GM12801 (cell line): ENCODE data around the gene ECM2.

ENCODE experiments used
- TF ChIP-seq, protein P1 (sequence below): IDR thresholded peaks from one replicate; pipeline ENCODE4 v1.5.1; 2011; ENCODE audit warnings: control low read depth; ENCODE audit not compliant: insufficient read length; ENCODE audit errors: extremely low read depth

ECM2 gene

DNA sequence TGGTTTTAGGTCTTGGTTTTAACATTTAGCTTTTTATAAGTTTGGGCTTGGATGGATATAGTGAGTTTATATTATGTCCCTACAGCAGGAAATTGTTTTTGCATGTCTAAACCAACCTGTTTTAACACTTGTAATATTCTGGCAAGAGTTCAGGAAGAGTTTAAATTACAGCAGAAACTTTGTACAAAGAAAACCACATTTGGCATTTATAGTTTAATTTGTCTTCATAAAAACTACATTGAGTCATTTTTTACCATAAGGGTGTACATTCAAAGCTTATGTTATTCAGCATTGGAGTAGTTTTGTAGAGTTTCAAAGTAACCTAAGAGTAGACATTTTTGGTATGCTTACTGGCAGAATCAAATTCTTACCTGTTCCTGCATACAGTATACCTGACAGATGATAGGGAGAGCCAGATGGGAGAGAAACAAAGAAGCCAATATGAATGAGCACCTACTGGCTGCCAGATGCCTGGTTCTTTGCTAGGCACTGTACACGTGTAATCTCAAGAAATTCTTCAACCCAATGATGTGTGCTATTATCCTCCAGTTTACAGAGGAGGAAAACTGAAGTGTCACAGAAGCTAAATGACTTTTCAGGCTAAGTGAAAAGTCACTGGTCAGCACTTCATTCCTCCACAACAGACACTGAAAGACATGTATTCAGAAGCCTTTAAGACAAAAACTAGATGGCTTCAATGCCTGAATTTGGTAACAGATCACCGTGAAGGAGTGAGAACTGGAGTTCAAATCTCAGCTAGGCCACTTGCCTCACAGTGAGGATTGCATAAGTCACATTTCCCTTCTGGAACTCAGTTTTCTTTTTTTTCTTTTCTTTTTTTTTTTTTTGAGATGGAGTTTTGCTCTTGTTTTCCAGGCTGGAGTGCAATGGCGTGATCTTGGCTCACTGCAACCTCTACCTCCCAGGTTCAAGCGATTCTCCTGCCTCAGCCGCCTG lies 25.9 kb upstream of the ECM2 start:
- TF ChIP-seq, protein P1, sequence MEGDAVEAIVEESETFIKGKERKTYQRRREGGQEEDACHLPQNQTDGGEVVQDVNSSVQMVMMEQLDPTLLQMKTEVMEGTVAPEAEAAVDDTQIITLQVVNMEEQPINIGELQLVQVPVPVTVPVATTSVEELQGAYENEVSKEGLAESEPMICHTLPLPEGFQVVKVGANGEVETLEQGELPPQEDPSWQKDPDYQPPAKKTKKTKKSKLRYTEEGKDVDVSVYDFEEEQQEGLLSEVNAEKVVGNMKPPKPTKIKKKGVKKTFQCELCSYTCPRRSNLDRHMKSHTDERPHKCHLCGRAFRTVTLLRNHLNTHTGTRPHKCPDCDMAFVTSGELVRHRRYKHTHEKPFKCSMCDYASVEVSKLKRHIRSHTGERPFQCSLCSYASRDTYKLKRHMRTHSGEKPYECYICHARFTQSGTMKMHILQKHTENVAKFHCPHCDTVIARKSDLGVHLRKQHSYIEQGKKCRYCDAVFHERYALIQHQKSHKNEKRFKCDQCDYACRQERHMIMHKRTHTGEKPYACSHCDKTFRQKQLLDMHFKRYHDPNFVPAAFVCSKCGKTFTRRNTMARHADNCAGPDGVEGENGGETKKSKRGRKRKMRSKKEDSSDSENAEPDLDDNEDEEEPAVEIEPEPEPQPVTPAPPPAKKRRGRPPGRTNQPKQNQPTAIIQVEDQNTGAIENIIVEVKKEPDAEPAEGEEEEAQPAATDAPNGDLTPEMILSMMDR, result no peak

DNA sequence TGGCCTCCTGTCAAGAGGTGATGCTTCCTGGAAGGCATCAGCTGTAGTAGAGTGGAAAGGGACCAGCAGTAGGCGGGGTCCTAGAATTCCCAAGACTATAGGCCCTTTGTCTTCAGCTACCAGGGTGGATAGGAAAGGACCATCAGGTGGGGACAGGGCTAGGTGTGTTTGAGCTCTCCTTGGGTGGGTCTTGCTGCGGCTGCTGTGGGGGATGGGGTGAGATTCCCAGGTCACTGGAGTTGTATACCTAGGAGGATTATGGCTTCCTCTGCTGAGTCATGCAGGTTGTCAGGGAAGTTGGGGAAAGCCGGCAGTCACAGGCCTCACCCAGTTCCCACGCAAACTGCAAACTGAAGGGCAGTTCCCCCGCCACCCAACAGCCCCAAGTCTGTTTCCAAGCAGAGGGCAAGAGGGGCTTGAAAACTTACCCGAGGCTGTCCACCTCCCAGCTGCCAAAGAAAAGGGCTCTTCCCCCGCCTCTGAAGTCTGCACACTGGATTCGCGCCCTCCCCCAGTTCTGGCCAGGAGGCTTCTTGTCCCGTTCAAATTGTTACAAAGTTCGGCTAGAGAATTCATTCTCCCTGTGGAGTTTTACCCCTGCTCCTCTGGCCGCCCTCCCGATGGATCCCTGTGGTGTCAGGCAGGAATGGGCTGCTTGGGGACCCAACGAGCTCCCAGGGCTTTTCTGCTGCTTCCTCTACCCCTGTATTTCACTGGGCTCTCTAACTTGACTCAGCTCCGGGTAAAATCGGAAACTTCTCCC lies 23.0 kb upstream of the ECM2 start:
- TF ChIP-seq, protein P1, result no peak

DNA sequence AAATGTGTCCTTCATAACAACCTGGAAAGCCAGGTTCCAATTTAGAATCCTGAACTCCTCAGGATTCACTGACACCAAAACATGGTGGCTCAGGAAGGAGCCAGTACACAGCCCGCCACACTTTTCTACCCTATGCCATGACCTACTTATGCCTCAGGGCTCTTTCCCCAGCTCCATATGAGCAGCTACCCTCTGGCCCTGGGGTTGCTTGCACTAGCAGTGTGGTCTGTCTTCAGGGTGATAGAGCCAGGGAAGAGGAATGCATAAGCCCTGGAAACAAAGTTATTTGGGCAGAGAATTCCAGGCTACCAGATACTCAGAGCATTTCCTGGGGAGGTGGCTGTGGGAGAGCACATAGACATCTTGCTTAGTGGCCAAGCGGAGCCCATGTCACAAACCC lies 15.0 kb upstream of the ECM2 start:
- TF ChIP-seq, protein P1, result no peak

DNA sequence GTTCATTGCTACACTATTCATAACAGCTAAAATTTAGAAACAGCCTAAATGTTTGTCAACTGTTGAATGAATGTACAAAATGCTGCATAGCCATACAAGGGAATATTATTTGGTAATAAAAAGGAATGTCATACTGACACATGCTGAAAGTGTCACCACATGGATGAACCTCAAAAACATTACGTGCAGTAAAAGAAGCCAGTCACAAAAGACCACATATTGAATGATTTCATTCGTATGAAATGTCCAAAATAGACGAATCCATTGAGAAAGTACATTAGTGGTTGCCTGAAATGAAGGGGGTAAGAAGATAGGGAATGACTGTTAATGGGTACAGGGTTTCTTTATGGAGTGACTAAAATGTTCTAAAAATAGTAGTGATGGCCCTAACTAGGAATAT lies 11.6 kb upstream of the ECM2 start:
- TF ChIP-seq, protein P1, result no peak

DNA sequence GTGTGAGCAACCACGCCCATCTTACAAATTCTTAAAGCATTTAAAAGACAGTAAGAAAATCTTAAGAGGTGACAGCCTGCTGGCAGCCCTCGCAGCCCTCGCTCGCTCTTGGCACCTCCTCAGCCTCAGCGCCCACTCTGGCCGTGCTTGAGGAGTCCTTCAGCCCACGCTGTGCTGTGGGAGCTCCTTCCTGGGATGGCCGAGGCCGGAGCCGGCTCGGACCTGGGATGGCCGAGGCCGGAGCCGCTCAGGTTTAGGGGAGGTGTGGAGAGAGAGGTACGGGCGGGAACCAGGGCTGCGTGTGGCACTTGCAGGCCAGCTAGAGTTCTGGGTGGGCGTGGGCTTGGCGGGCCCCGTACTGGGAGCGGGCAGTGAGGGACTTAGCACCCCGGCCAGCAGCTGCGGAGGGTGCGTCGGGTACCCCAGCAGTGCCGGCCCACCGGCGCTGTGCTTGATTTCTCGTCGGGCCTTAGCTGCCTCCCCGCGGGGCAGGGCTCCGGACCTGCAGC lies 9.3 kb upstream of the ECM2 start:
- TF ChIP-seq, protein P1, result no peak

DNA sequence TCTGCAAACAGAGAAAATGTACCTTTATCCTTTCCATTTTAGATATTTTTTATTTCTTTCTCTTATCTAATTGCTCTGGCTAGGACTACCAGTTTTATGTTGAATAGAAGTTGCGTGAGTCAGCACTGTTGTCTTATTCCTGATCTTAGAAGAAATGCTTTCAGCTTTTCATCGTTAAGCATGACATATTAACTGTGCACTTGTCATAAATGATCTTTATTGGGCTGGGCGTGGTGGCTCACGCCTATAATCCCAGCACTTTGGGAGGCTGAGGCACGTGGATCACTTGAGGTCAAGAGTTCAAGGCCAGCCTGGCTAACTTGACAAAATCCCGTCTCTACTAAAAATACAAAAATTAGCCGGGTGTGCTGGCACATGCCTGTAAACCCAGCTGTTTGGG lies 8.2 kb upstream of the ECM2 start:
- TF ChIP-seq, protein P1, result no peak

DNA sequence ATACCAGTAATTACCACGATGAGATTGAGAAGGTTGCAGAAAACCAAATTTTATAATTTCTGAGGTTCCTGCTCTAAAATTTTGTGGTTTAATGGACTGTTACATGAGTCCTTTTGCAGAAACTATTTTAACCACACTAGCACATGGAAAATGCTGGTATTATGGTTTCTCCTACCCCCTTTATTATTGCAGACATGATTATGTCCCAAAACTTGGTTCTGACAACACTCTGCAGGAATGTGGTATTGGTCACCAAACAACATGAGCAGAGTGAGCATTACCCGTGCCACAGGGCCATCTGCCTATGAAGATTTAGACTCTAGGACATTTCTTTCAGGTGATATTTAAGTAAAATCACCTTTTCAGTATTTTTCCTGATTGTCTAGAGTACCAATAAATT lies 2.8 kb upstream of the ECM2 start:
- TF ChIP-seq, protein P1, result no peak
